ENCODE measurements around the gene ARHGAP1.

DNA sequence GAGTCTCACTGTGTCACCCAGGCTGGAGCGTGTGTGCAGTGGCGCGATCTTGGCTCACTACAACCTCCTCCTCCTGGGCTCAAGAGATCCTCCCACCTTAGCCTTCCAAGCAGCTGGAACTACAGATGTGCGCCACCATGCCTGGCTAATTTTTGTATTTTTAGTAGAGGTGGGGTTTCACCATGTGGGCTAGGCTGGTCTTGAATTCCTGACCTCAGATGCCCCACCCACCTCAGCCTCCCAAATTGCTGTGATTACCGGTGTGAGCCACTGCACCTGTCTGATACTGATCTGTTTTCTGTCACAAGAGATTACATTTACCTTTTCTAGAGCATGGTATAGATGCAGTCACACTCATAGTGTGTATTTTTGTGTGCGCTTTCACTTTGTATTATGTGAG, 71.5 kb downstream of the ARHGAP1 start:
- TF ChIP-seq JUNB (IDR thresholded peaks at IDR 0.05) (no peak), RAD21 (conservative IDR thresholded peaks at IDR 0.05 in 1 of 2, IDR thresholded peaks at IDR 0.05 in 1 of 2) (no peak), KDM1A (IDR thresholded peaks at IDR 0.05; ENCODE audit: low read depth) (no peak), EP300 (IDR thresholded peaks at IDR 0.05) (no peak)
